Activated naive CD8-positive, alpha-beta T cell treated with anti-CD3 and anti-CD28 coated beads, Interleukin-2, amount 10 ng/mL, durations not matched to agents 7 days and 5 days (primary cell): ENCODE data around the gene TUT4. TPM values are rescaled to one million over a fixed set of nuclear protein-coding genes. Genes with fewer than 3 reads are reported as not detected.
A peak's percentile ranks its signal among the peaks of the same experiment; 100 is the strongest.

ENCODE experiments used
- ATAC-seq: fragments of 150-1000 bp; cut with Tn5 transposase; one replicate; pipeline ENCODE4 v1.10.0; 2021; ENCODE audit warnings: low read depth, moderate library complexity
- POLR2A ChIA-PET: fragments of 350-600 bp; sonication (Branson Sonifier 250); formaldehyde crosslinking; loops from one replicate; lab custom pipeline; 2021; ENCODE audit warnings: antibody characterized with exemption; lab: Charles Lee
- DNase-seq: peaks from one replicate; pipeline ENCODE4 v3.0.0; 2021
- H3K27ac Mint-ChIP-seq: one replicate; pipeline ENCODE4 v1.8.0; 2022; ENCODE audit warnings: mild to moderate bottlenecking, mixed read lengths
- H3K27me3 Mint-ChIP-seq: one replicate; pipeline ENCODE4 v1.8.0; 2022; ENCODE audit warnings: mild to moderate bottlenecking, moderate library complexity, mixed read lengths
- H3K36me3 Mint-ChIP-seq: one replicate; pipeline ENCODE4 v1.8.0; 2021; ENCODE audit warnings: mild to moderate bottlenecking, mixed read lengths
- H3K4me1 Mint-ChIP-seq: one replicate; pipeline ENCODE4 v1.8.0; 2021; ENCODE audit warnings: mixed read lengths
- H3K4me3 Mint-ChIP-seq: one replicate; pipeline ENCODE4 v1.8.0; 2022; ENCODE audit warnings: mild to moderate bottlenecking, moderate library complexity, mixed read lengths
- H3K9me3 Mint-ChIP-seq: one replicate; pipeline ENCODE4 v1.8.0; 2021; ENCODE audit warnings: mixed read lengths
- total RNA-seq, 2 experiments: library from RNA; stranded (reverse); gene quantifications; one replicate each; pipeline ENCODE4 v1.2.3, GENCODE V29; 2021

TUT4 gene
- total RNA-seq, 2 experiments from 2014 or later, result 104 to 110 TPM

DNA sequence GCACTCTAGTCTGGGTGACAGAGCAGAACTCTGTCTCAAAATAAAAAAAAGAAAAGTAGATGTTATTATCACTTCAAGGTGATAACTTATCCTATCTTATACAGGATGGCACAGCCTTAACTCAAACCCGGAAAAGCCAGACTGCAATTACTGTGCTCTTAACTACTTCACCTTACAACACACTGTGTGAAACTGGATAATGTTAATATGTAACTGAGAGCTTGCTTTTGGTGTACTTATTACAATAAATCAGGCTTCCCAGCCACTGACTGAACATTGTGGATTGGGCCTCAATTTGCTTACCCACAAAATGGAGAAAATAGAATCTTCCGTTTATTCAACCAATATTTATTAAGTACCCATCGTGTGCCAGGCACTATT lies 150.0 kb downstream of the TUT4 start:
- peaks cover 45% of the 10 kb centered on the region for H3K4me1 Mint-ChIP-seq
- ATAC-seq, result no peak

DNA sequence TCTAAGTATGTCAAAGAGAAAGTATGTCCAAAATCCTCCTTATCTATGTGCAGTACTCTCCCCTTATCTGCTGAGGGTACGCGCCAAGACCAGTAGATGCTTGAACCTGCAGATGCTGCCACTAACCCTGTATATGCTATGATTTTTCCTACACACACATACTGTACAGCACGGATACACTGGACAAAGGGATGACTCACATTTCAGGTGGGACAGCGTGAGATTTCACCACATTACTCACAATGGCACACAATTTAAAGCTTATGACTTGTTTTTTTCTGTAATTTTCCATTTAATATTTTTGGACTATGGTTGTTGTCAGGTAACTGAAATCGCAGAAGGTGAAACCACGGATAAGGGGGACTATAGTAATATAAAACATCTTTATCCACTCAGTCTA lies 152.8 kb downstream of the TUT4 start:
- H3K4me3 Mint-ChIP-seq, result no peak overlapping the region
- peaks cover 36% of the 10 kb centered on the region for H3K4me1 Mint-ChIP-seq
- no peak overlapping the region for H3K27ac Mint-ChIP-seq
- POLR2A ChIA-PET, result interaction anchor here (0.6 to 0.7 kb wide), 2 partner anchors 17 to 265 kb away, joined by 3 to 9 read pairs; no protein-coding TSS in a partner anchor
- H3K36me3 Mint-ChIP-seq, result peaks cover 40% of the 10 kb centered on the region
- ATAC-seq (no peak), DNase-seq (no peak)
- H3K9me3 Mint-ChIP-seq, result no peaks in the 10 kb centered on the region
- H3K27me3 Mint-ChIP-seq, result no peaks in the 10 kb centered on the region

More for the DNA sequence above, 150.0 kb downstream of the TUT4 start:
- no peak for DNase-seq
- H3K27me3 Mint-ChIP-seq, result no peaks in the 10 kb centered on the region
- H3K36me3 Mint-ChIP-seq, result peaks cover 32% of the 10 kb centered on the region
- H3K4me3 Mint-ChIP-seq, result peak overlapping the region; percentile 100
- peak overlapping the region; percentile 100 for H3K27ac Mint-ChIP-seq
- POLR2A ChIA-PET, result interaction anchor here (3.1 to 3.4 kb wide), 2 partner anchors 150 to 230 kb away, joined by 16 to 32 read pairs; partner anchors contain the start of genes SHISAL2A and TUT4
- H3K9me3 Mint-ChIP-seq, result no peaks in the 10 kb centered on the region

DNA sequence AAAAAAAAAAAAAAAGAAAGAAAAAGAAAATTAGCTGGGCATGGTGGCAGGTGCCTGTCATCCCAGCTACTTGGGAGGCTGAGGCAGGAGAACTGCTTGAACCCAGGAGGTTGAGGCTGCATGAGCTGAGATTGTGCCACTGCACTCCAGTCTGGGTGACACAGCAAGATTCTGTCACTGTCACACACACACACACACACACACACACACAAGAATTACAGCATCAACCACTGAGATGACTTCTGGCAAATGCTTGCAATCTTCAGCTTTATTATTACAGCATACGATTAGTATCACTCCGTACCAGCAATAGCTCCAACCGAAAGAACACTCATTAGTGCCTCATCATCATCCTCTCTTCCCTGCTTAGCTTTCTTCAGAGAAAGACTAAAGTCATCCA lies 153.3 kb downstream of the TUT4 start:
- Mint-ChIP-seq H3K27me3 (no peaks in the 10 kb centered on the region), H3K27ac (no peak overlapping the region), H3K9me3 (no peaks in the 10 kb centered on the region), H3K4me3 (no peak overlapping the region), H3K4me1 (peaks cover 36% of the 10 kb centered on the region), H3K36me3 (peaks cover 40% of the 10 kb centered on the region)
- POLR2A ChIA-PET, result interaction anchor here (0.6 to 0.7 kb wide), 4 partner anchors 17 to 805 kb away, joined by 3 to 9 read pairs (median 6); no protein-coding TSS in a partner anchor
- DNase-seq (no peak), ATAC-seq (no peak)

DNA sequence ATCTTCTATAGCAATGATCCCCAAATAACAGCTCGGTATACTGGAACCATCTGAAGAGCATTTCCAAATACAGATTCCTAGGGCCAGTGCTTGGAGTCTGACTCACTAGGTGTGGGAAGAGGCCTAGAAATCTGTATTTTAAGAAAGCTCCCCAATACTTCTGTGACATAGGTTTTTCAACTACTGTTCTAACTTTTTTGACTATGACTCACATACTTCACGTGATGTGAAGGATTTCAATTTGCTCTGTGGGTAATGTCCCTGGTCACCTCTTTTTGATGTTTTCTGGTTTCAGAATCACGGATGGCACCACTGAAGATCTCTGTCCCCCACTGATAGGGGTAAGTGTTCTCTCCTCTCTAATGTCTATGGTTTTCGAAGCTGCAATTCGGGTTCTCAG lies 159.7 kb downstream of the TUT4 start:
- POLR2A ChIA-PET, result interaction anchor here (0.6 to 1.7 kb wide), 2 partner anchors 11 to 298 kb away, joined by 3 to 5 read pairs; partner anchors contain the start of genes ORC1 and PRPF38A
- Mint-ChIP-seq H3K4me3 (no peak overlapping the region), H3K27ac (no peak overlapping the region), H3K27me3 (no peaks in the 10 kb centered on the region), H3K4me1 (peaks cover 8% of the 10 kb centered on the region), H3K9me3 (no peaks in the 10 kb centered on the region), H3K36me3 (peaks cover 47% of the 10 kb centered on the region)
- ATAC-seq, result no peak
- no peak for DNase-seq

DNA sequence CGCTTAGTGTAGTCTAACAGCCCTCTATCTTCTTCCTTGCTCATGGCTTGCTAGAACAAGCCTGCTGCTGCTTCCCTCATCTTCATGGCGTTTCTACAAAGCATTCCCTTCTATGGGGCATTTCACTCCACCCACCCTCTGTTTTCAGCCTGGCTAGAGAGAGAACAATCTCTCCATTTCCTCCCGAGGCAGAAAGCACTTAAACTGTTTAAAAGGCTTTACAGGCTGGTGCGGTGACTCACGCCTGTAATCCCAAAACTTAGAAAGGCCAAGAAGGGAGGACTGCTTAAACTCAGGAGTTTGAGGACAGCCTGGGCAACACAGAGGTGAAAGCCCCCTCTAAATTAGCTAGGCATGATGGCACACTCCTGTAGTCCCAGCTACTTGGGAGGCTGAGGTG lies 166.4 kb downstream of the TUT4 start:
- Mint-ChIP-seq H3K9me3 (no peaks in the 10 kb centered on the region), H3K27ac (no peak overlapping the region), H3K4me3 (no peak overlapping the region), H3K27me3 (no peaks in the 10 kb centered on the region), H3K36me3 (peaks cover 34% of the 10 kb centered on the region), H3K4me1 (peaks cover 2% of the 10 kb centered on the region)
- POLR2A ChIA-PET, result no interaction called here
- ATAC-seq (no peak), DNase-seq (no peak)

DNA sequence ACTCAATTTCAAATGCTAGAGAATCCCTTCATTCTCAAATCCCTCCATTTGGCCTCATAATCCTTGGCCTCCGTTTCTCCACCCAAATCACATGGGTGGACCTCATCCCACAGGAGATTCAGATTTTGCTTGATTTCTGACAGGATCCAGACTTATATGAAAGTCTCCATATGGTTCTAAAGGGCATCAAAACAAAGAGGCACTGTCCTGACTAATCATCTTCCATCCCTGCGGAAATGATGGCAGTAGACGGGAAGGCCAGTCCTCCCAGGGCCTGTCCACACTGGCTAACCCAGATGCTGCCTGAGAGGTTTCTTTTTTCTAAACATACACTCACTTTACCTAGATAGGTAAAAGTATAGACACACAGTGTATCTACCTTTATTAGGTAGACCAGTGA lies 167.5 kb downstream of the TUT4 start:
- H3K27me3 Mint-ChIP-seq, result no peaks in the 10 kb centered on the region
- H3K27ac Mint-ChIP-seq, result no peak overlapping the region
- ATAC-seq (no peak), DNase-seq (no peak)
- POLR2A ChIA-PET, result no interaction called here
- H3K9me3 Mint-ChIP-seq, result no peaks in the 10 kb centered on the region
- peaks cover 34% of the 10 kb centered on the region for H3K36me3 Mint-ChIP-seq
- no peaks in the 10 kb centered on the region for H3K4me1 Mint-ChIP-seq
- no peak overlapping the region for H3K4me3 Mint-ChIP-seq

Other genes with a start within 250 kb of the TUT4 start
- gene CC2D1B, start 186.9 kb downstream of the TUT4 start, total RNA-seq, result 10 to 100 TPM; 69.3 to 75.6 TPM
- gene ORC1, start 148.7 kb downstream of the TUT4 start, total RNA-seq, result 10 to 100 TPM; 25.6 to 25.7 TPM
- gene PRPF38A, start 148.5 kb downstream of the TUT4 start, total RNA-seq, result 10 to 100 TPM; 87.1 to 92.1 TPM
- gene GPX7, start 49.3 kb upstream of the TUT4 start, total RNA-seq, result 10 to 100 TPM; 13.5 to 13.9 TPM
- gene SHISAL2A, start 80.1 kb upstream of the TUT4 start, total RNA-seq, result 10 to 100 TPM; 27.9 to 28.8 TPM
- gene COA7, start 145.3 kb upstream of the TUT4 start, total RNA-seq, result 10 to 100 TPM; 10.2 to 10.9 TPM
- 10 to 100 TPM; 13.7 to 13.8 TPM for gene ZYG11B, start 173.4 kb upstream of the TUT4 start, total RNA-seq